Measurements from ENCODE around the gene FOXK2.

DNA sequence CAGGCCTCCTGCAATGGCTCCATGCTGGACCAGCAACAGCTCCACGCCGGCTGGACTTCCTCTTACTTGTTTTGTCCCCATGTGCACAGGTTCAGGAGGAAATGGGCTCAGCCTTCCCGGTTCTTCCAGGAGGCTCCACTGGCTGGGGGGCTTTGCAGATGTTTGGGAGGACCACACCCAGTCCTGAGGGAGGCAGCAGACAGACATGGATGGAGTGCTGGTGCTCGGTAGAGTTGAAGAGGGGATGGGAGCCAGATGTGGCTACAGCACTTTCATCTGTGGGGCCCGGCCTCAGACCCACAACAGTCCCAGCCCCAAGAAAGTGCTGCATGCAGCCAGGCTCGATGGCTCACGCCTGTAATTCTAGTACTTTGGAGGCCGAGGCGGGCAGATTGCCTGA lies 39.2 kb upstream of the FOXK2 start:
- TF ChIP-seq, protein P1, sequence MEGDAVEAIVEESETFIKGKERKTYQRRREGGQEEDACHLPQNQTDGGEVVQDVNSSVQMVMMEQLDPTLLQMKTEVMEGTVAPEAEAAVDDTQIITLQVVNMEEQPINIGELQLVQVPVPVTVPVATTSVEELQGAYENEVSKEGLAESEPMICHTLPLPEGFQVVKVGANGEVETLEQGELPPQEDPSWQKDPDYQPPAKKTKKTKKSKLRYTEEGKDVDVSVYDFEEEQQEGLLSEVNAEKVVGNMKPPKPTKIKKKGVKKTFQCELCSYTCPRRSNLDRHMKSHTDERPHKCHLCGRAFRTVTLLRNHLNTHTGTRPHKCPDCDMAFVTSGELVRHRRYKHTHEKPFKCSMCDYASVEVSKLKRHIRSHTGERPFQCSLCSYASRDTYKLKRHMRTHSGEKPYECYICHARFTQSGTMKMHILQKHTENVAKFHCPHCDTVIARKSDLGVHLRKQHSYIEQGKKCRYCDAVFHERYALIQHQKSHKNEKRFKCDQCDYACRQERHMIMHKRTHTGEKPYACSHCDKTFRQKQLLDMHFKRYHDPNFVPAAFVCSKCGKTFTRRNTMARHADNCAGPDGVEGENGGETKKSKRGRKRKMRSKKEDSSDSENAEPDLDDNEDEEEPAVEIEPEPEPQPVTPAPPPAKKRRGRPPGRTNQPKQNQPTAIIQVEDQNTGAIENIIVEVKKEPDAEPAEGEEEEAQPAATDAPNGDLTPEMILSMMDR (IDR thresholded peaks at IDR 0.05), result no peak
- TF ChIP-seq ZFX (IDR thresholded peaks at IDR 0.05; ENCODE audit: borderline replicate concordance), result no peak
